GM21576 (cell line): ENCODE measurements around the gene SEPTIN5.
"Not testable (repeated sequence)": the region's sequence is repeated elsewhere in the genome, so short reads cannot be mapped to it uniquely, and the experiment has no call there.

Source experiments
- ATAC-seq: cut with Tn5 transposase; IDR thresholded peaks from one replicate; pipeline ENCODE4 v1.9.1; 2021; ENCODE audit warnings: mild to moderate bottlenecking, moderate library complexity; ENCODE audit not compliant: unreplicated experiment

The SEPTIN5 gene

DNA sequence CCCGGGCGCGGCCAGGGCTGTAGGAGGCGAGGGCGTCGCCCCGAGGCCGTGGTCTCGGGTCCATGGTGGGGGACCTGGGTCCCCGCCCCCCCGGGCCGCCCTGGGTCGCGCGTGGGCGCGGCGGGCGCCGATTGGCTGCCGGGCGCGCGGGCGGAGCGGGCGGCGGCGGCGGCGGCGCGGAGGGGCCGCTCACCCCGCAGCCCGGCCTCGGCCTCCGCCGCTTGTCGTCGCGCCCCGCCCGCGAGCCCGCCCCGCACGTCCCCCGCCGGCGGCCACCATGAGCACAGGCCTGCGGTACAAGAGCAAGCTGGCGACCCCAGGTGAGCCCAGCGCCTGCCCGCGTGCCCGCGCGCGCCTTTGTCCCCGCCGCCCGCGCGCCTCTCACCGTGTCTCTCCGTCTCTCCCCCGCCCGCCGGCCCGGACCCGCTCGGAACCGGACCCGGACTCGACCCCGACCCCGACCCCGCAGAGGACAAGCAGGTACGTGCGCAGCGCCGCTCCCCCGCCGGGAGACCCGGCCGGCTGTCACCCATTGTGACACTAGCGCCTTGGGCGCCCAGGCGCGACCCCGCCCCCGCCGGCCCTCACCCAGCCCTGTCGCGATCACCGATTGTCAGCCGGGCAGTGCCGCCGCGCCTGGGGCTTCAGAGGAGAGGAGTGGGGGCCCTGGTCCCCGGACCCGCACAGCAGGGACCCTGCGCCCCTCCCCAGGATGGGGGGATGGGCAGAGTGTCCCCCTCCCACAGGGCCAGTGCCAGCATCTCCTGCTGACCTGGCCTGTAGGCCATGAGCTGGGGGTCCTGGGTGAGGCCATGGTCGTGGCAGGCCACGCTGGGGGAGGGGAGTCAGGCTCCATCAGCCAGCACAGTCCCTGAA is at the start of gene SEPTIN5:
Gene SEPTIN5 (plus strand): TSS at position 192 of the 876 bp plus-strand sequence. CDS start 86 bp downstream, at position 278.
- no peak for ATAC-seq

DNA sequence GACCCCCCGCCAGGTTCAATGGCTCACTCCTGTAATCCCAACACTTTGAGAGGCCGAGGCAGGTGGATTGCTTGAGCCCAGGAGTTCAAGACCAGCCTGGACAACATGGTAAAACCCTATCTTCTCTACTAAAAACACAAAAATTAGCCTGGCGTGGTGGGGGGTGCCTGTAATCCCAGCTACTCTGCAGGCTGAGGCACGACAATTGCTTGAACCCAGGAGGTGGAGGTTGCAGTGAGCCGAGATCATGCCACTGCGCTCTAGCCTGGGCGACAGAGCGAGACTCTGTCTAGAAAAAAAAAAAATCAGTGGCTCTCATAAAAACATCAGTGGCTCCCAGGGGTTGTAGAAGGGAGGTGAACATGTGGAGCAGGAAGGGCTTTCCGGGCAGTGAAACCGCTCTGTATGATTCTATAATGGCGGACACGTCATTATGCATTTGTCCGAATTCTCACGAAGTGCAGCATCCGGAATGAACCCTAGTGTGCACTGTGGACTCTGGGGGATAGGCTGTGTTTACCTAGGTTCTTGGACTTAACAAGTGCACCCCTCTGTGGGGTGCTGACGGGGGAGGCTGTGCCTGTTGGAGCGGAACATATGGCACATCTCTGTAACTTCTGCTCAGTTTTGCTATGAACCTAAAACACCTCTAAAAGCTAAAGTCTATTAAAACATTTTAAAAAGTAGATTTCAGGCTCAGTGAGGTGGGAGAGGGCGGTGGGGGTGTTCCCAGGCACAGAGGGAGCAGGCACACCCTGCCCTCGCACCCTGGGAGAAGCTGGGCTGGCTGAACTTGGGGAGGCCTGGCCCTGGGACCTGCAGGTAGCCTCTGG is 49.1 kb upstream of the SEPTIN5 start:
- no peak for ATAC-seq

DNA sequence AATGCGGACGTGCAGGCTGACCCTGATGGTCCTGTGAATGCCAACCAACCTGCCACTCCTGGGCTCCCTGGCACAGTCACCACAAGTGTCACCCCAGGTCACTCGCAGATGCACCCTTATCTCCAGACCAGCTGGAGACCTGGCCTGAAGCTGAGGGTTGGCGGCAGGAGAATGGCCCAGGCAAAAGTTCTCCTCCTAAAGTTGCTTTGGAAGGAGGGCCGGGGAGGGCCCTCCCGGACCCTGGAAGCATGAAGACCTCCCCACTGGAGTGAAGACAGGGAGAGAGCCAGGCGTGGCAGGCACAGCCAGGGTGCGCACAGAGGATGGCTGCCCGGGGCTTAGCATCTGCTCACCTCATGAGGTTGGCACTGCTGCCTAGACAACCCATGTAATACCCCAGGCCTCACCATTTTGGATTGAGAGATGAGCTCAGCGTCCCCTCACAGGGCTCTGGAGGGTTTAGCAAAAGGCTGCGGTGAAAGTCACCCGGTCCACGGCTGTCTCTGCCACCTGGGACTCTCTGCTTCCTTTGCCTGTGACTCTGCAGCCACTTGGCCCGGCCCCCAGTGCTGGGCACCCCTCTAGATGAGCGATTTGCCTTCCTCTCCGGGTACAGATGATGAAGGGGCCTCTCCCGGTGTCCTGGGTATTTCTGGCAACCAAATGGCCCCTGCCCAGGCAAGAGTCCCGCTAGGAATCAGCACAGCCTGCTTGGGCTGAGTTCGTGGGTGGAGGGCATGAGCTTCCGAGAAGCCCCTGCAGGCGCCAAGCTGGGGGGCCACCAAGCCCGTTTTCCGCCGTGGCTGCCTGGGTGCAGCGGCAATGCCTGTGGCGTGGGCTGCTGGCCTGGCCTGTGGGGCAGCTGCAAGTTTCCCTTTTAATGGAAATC is 48.3 kb upstream of the SEPTIN5 start:
- ATAC-seq: no peak

DNA sequence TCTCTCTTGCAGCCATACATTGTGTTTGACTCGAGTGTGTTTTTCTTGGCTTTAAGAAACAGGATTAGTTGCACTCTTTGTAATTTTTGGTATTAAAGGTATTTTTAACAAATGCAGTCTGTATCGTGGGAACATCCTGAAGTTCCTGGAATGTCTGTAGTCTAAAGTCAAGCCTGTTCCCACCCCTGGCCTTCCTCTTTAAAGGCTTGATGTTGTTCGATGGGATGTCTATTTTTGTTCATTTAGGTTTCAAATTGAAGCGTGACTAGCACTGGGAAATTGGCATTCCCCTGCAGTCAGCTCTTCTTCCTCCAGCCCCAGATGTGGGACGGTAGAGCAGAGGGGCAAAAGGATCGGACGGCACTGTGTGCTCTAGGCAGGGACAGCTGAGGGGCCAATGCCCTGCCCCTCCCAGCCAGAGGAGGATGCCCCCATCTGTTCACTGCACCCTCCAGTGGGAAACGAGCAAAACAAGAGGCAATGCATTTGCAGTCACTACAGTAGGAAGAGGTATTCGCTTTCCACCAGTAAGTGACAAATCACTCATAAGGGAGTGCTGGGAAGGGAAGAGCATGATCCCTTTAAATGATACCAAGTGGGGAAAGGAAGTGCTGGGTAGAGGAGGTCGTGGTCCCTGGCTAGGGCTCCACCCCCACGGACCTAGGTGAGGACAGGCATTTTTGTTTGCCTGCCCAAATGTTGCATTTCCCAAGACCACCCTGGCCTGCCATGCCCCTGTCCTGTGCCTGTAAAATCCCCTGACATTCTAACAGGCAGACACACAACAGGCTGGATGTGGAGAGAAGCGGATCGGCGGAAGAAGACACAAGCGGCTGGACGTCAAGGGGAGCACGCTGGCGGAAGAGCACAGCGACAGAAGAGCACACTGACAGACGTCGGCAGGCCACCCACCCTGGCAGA is 47.4 kb upstream of the SEPTIN5 start:
- no peak for ATAC-seq

DNA sequence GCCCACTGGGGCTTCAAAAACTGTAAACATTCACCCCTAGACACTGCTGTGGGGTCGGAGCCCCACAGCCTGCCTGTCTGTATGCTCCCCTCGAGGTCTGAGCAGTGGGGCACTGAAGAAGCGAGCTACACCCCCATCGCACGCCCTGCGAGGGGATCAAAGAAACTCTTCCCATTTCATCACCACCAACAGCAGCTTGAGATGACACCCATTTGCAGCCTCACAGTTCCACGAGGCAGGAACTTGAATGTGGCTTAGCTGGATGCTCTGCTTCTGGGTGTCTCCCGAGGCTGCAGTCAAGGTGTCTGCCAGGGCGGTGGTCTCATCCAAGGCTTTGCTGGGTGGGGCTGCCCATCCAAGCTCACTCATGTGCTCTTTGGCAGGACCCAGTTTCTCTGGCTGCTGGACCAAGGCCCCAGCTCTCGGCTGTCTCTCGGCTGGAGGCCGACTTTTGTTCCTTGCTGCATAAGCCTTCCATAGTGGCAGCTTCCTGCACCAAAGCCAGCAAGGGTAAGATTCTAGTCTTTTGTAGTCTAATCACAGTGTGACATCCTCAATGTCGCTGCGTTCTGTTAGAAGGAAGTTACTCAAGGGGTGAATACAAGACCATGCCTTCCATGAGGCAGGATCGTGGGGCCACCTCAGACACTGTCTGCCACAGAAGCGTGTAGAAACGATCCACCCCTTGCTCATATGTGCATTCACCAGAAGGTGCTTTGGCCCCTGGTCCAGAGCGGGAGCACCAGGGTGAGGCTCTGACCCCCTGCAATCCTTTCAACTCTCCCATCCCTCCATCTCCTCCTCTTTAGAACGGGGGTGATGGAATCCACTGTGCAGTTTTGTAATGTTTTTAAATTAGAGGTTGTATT is 46.2 kb upstream of the SEPTIN5 start:
- ATAC-seq: no peak

DNA sequence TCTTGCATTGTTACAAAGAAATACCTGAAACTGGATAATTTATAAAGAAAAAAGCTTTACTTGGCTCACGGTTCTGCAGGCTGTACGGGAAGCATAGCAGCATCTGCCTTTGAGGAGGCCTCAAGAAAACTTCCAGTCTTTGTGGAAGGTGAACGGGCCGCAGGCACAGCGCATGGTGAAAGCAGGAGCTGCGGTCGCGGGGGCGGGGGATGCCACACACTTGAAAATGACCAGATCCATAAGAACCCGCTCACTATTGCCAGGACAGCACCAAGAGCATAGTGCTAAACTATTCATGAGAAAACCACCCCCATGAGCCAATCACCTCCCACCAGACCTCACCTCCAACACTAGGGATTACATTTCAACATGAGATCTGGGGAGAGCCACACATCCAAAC is 45.6 kb upstream of the SEPTIN5 start:
- no peak for ATAC-seq

DNA sequence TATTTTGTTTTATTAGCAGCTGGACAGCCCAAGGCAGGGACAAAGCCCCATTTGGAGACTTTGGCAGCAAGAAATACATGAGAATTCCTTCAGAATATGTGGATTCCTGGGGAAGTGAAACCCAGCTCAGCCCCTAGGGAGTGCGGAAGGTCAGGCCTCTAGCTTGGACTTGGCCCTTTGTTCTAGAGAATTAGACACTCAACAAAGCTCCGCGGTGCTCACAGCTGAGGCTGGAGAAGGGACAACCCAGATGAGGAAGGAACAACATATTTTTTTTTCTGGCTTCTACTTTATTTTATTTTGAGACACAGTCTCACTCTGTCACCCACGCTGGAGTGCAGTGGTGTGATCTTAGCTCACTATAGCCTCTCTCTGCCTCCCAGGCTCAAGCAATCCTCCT is 44.7 kb upstream of the SEPTIN5 start:
- no peak for ATAC-seq

DNA sequence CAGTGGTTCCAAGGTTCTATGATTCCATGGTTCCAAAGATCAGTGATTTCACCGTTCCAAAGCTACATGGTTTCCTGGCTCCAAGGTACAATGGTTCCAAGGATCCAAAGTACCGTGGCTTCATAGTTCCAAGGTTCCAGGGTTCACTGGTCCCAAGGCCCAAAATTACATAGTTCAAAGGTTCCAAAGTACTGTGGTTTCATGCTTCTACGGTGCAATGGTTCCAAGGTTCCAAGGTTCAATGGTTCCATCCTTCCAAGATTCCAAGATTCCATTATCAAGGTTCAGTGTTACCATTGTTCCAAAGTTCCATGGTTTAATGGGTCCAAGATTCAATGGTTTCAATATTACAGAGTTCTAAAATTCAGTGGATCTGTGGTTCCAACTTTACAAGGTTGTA is 43.0 kb upstream of the SEPTIN5 start:
- ATAC-seq: no peak

DNA sequence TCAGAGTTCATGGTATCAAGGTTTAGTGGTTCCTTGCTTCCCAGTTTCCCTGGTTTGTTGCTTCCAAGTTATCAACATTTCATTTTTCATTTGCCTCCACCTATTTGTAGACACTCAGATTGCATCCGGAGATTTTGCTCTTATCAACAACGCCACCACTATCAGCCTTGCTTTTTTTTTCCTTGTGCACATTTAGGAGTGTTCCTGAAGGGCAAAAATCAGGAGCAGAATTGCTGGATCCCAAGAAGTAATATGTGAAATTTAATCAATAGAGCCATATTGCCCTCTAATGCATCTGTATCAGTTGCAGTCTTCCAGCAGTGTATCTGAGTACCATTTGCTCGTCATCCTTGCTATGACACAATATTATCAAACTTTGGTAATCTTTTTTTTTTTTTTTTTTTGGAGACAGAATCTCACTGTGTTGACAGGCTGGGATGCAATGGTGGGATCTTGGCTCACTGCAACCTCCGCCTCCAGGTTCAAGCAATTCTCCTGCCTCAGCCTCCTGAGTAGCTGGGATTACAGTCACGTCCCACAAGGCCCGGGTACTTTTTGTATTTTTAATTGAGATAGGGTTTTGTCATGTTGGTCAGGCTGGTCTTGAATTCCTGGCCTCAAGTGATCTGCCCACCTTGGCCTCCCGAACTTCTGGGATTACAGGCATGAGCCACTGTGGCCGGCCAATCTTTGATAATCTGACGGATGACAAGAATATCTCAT is 42.1 kb upstream of the SEPTIN5 start:
- ATAC-seq: no peak

DNA sequence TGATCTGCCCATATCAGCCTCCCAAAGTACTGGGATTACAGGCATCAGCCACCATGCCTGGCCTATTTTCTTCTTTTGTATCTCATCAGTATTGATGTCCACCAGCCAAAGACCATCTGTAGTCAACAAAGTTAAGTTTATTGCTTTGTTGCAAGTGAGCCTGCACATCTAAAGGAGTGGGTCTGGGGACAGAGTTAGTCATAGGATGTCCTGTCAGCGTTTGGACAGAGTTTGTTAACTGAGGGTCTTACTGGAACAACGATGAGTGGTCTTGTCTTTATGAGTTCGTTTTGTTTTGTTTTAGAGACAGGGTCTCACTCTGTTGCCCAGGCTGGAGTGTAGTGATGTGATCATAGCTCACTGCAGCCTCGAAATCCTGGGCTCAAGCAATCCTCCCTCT is 40.6 kb upstream of the SEPTIN5 start:
- no peak for ATAC-seq

DNA sequence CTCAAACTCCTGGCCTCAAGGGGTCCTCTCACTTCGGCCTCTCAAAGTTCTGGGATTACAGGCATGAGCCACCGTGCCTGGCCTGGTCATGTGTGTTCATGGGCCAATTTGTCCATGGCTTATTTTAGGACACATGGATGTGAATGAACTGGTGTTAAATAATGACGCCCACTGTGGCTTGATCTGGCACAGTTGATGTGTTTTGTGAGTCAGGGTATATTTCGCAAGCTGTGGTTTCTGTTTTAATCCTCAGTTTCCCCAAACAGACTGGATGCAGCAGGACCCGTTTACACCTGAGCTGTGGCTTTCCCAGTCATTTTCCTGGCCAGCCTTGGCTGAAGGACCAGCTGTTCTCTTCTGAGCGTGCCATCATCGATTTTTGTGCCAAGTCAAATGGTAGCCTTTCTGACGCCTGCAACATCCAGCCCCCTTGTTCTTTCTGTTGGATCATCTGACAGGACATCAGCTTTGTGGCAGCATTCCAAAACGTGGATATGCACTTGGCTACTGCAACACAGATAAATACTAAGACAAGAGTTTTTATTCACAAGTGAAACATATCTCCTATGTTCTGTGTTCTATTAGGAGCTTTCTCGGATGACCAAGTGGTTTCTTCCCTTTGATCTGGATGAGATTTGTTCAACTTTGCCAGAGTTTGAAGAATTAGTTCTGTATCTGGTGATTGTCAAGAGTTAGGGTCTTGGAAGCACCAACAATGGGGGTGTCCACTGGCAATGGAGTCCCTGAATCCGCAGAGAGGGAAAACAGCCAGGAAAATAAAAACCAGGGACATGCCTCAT is 40.0 kb upstream of the SEPTIN5 start:
- ATAC-seq: no peak

DNA sequence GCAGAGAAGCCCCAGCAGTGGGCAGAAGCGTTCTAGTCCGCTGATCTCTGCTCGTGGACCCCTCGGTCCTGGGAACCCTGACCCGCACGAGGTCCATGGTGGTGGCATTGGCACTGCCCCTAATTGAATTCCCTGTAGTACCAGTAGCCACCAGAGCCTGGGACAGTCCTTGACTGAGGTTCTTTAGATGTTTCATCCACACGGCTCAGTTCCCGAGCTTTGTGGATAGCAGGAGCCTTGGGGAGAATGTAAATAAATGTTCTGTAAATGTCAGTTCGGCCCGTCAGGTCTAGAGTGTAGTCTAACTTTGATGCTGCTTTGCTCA is 39.4 kb upstream of the SEPTIN5 start:
- no peak for ATAC-seq

DNA sequence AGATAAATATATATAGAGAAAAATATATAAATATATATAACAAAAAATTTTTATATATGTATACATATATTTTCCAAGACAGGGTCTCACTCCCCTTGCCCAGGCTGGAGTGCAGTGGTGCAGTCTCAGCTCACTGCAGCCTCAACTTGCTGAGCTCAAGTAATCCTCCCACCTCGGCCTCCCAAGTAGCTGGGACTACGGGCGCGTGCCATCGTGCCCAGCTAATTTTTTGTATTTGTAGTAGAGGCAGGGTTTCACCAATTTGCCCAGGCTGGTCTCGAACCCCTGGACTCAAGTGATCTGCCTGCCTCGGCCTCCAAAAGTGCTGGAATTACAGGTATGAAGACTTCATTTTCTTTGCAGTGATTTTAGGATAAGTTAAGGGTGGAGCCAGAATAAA is 38.9 kb upstream of the SEPTIN5 start:
- no peak for ATAC-seq

DNA sequence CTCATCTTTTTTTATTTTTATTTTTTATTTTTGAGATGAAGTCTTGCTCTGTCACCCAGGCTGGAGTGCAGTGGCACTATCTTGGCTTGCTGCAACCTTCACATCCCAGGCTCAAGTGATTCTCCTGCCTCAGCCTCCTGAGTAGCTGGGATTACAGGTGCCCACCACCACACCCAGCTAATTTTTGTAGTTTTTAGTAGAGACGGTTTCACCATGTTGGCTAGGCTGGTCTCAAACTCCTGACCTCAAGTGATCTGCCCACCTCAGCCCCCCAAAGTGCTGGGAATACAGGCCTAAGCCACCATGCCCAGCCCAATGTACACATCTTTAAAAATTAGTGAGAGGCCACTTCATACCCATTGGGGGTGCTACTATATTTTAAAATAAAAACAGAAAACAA is 37.9 kb upstream of the SEPTIN5 start:
- ATAC-seq: not testable (repeated sequence)

DNA sequence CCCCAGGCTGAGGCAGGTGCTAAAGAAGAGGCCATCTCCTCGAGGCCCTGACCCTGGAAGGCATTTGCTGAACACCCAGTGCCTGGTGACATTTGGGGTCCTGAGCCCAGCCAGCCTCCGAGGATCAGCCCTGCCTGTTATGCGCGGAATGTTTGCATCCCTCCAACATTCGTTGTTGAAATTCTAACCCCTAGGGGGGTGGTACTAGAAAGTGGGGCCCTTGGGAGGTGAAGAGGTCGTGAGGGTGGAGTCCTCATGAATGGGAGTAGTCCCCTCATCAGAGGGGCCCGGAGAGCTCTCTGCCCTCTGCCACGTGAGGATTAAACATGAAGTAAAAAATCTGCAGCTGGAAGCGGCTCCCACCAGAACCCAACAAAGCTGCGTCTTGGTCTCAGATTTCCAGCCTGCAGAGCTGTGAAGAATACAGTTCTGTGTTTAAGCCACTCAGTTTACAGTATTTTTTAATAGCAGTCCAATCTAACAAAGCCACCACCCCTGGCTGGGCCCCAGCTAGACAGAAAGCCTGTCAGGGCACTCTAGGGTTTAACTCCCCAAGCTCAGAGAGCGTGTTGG is 35.3 kb upstream of the SEPTIN5 start:
- ATAC-seq: no peak

DNA sequence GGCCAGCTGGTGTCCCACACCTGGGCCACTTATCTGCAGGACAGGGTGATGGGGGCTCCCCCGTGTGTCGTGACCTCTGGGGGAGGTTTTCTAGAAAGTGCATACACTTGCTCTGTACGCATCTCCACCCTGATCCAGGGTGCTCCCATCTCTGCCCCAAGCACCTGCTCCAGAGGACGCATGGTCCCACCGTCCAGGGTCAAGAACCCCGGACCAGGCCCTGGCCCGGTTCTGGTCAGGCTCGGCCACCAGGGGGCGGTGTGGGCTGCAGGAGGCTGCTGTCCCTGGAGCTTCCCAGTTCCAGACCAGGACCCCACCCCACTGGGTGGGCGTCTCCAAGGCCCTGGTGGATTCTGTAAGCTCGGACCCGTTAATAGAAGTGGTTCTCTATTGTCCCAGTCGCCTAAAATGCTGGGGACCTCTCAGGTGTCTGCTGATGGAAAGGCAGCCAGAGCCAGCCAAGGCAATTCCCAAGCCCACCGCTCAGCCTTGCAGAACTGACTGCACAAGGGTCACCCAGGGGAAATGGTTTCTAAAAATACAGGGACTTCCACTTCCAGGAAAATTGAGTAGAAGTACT is 34.7 kb upstream of the SEPTIN5 start:
- ATAC-seq: no peak

DNA sequence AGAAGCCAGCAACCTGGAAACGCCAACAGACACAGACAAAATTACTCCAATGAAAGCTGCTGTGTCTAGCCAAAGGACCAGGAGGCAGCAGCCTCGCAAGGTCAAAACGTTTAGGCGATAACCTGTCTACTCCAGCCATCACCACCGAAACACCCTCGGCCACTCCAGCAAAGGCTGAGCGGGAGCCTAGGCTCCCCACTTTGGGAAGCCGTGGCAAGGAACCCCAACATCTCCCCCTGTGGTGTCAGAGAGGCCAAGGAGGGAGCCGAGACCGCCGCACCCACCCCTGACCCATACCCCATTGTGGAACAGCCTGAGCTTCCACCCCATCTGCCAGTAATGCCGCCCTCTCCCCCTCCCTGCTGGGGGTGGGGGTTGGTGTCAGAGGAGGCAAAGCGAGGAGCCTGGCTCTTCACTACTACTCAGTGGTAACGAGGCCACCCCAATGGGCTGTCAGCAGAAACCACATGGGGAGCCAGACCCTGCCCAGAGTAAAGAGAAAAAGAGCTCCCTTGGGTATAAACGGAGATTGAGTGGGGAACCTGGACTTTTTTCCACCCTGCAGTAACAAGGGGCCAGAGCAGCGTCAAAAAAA is 33.9 kb upstream of the SEPTIN5 start:
- no peak for ATAC-seq
